Adipocyte (in vitro differentiated cells): Measurements from ENCODE around the gene ARL14EP.
A peak's percentile ranks its signal among the peaks of the same experiment; 100 is the strongest.

ENCODE experiments used
- DNase-seq: peaks from one replicate; pipeline ENCODE4 v3.0.0-alpha.2; 2015; ENCODE audit warnings: low read depth
- H3K27me3 ChIP-seq: replicated peaks from 2 replicates; pipeline ENCODE4 v1.7.0; 2013; ENCODE audit warnings: mild to moderate bottlenecking, low read length, moderate library complexity; ENCODE audit not compliant: control insufficient read depth, insufficient read depth
- H3K36me3 ChIP-seq: 2 replicates; pipeline ENCODE4 v1.7.0; 2013; ENCODE audit warnings: low read length, mild to moderate bottlenecking, moderate library complexity; ENCODE audit not compliant: control insufficient read depth, insufficient read depth, severe bottlenecking
- H3K4me1 ChIP-seq: 2 replicates; pipeline ENCODE4 v1.7.0; 2013; ENCODE audit warnings: mild to moderate bottlenecking, low read length, moderate library complexity; ENCODE audit not compliant: control insufficient read depth, insufficient read depth
- H3K4me3 ChIP-seq: 2 replicates; pipeline ENCODE4 v1.7.0; 2013; ENCODE audit warnings: mild to moderate bottlenecking, low read length, moderate library complexity
- H3K9ac ChIP-seq: 2 replicates; pipeline ENCODE4 v1.7.0; 2013; ENCODE audit warnings: mild to moderate bottlenecking, low read length, moderate library complexity
- H3K9me3 ChIP-seq: 2 replicates; pipeline ENCODE4 v1.7.0; 2013; ENCODE audit warnings: mild to moderate bottlenecking, low read length, moderate library complexity; ENCODE audit not compliant: control insufficient read depth

Gene ARL14EP

DNA sequence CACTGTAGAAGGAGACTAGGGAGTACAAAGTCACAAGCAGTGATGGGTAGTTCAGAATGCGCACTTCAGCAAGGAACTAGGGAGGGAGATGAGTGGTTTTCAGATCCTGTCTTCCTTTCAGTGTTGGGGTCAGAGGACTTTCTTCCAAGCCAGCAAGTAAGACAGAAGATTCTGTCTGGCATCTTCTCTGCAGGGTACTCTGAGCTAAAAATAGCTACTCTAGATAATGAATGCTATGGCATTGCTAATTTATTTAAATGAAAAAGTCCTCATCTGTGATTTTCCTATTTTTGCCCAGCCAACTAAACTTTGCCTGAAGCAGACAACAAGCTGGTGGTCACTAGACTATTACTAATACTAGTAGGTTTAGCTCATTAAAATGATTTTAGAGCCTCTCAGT lies 18.3 kb upstream of the ARL14EP start:
- DNase-seq = no peak
- Histone ChIP-seq H3K4me1 (no peaks in the 10 kb centered on the region), H3K9me3 (no peaks in the 10 kb centered on the region), H3K9ac (no peak overlapping the region), H3K4me3 (no peak overlapping the region), H3K27me3 (peaks cover 3% of the 10 kb centered on the region), H3K36me3 (no peaks in the 10 kb centered on the region)

- Histone ChIP-seq H3K9me3 (peaks cover 6% of the 10 kb centered on the region), H3K9ac (no peak overlapping the region), H3K27me3 (peaks cover 3% of the 10 kb centered on the region), H3K4me1 (peaks cover 21% of the 10 kb centered on the region), H3K36me3 (no peaks in the 10 kb centered on the region), H3K4me3 (no peak overlapping the region)
- DNase-seq = no peak
Observed at GRCh38 chr11:30310623-30311022, 12.3 kb upstream of the ARL14EP start.

DNA sequence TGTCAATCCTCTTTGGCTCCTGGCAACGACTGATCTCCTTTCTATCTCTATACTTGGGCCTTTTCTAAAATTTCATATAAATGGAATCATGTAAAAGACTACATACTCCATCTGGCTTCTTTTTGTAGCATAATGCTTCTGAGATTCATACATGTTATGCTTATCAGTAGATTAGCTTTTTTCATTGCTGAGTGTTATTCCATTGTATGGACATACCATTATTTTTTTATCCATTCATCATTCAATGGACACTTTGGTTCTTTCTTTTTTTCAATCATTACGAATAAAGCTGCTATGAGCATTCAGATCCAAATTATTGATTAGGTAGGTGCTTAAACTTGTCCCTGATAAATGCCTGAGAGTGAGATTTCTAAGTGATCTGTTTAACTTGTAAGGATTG lies 11.7 kb upstream of the ARL14EP start:
- no peak for DNase-seq
- H3K27me3 ChIP-seq = peaks cover 3% of the 10 kb centered on the region
- peaks cover 21% of the 10 kb centered on the region for H3K4me1 ChIP-seq
- H3K4me3 ChIP-seq = no peak overlapping the region
- peaks cover 6% of the 10 kb centered on the region for H3K9me3 ChIP-seq
- no peaks in the 10 kb centered on the region for H3K36me3 ChIP-seq
- H3K9ac ChIP-seq = no peak overlapping the region

- Histone ChIP-seq H3K9ac (no peak overlapping the region), H3K9me3 (peaks cover 6% of the 10 kb centered on the region), H3K36me3 (no peaks in the 10 kb centered on the region), H3K4me1 (peaks cover 21% of the 10 kb centered on the region), H3K4me3 (no peak overlapping the region), H3K27me3 (peaks cover 2% of the 10 kb centered on the region)
- no peak for DNase-seq
Observed at GRCh38 chr11:30312243-30312642, 10.7 kb upstream of the ARL14EP start.

DNA sequence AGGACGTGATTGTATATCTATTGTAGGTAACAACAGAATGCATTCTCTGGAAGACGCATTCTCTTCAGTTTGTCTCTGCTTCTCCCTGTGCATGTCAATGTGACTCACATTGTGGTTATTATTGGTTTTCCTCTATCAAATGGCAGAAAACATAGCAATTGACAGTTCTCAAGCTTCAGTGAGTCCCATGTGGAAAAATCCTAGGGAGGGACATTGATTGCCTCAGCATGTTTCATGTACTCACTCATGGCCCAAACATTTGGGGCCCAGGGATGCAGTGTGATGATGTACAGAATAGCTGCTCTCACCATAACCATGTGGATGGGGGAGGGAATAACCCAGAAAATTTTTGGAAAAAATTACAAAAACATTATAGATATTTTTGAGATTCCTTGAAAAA lies 9.3 kb upstream of the ARL14EP start:
- Histone ChIP-seq H3K9ac (no peak overlapping the region), H3K27me3 (no peaks in the 10 kb centered on the region), H3K36me3 (no peaks in the 10 kb centered on the region), H3K9me3 (peaks cover 6% of the 10 kb centered on the region), H3K4me1 (peaks cover 21% of the 10 kb centered on the region), H3K4me3 (no peak overlapping the region)
- no peak for DNase-seq

DNA sequence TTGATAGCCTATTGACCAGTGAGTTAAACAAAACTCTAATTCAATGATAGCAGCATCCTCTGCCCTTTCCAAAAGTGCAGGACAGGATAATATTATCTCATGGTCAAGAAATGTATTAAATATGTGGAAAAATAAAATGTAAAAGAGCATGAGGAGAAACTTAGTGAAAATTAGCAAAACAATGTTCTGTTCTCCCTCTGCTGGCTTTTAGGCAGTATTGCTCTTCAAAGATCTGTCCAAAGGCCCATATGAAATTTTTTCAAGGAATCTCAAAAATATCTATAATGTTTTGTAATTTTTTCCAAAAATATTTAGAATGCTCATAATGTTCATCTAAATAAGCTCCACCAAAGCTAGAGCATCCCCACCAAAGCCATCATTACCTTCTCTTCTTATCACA lies 8.3 kb upstream of the ARL14EP start:
- Histone ChIP-seq H3K27me3 (no peaks in the 10 kb centered on the region), H3K4me1 (peaks cover 21% of the 10 kb centered on the region), H3K9me3 (peaks cover 6% of the 10 kb centered on the region), H3K9ac (no peak overlapping the region), H3K36me3 (no peaks in the 10 kb centered on the region), H3K4me3 (no peak overlapping the region)
- DNase-seq = peak; percentile 65

- H3K4me1 ChIP-seq = peaks cover 21% of the 10 kb centered on the region
- no peak overlapping the region for H3K4me3 ChIP-seq
- H3K36me3 ChIP-seq = no peaks in the 10 kb centered on the region
- peaks cover 2% of the 10 kb centered on the region for H3K9me3 ChIP-seq
- DNase-seq = peak; percentile 3
- H3K27me3 ChIP-seq = no peaks in the 10 kb centered on the region
- H3K9ac ChIP-seq = no peak overlapping the region
Observed at GRCh38 chr11:30316237-30316636, 6.7 kb upstream of the ARL14EP start.

DNA sequence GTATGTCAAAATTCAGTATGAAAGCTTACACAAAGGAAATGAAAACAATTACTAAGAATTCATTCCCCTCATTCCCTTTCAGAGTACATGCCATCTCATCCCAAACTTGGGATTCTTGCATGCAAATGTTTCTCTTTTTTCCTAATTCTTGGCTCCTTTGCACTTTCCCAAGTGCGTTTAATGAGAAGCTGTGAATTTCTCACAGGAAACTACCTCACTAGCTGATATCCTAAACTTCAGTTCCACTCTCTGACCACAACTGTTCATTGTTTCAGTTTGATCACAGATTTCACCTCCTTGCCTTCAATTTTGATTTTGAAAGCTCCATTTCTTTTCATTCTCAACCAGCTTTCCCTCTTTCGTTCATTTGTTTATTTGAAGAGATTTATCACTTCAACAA lies 5.9 kb upstream of the ARL14EP start:
- Histone ChIP-seq H3K9me3 (no peaks in the 10 kb centered on the region), H3K27me3 (no peaks in the 10 kb centered on the region), H3K4me3 (no peak overlapping the region), H3K36me3 (no peaks in the 10 kb centered on the region), H3K9ac (no peak overlapping the region), H3K4me1 (peaks cover 20% of the 10 kb centered on the region)
- no peak for DNase-seq

DNA sequence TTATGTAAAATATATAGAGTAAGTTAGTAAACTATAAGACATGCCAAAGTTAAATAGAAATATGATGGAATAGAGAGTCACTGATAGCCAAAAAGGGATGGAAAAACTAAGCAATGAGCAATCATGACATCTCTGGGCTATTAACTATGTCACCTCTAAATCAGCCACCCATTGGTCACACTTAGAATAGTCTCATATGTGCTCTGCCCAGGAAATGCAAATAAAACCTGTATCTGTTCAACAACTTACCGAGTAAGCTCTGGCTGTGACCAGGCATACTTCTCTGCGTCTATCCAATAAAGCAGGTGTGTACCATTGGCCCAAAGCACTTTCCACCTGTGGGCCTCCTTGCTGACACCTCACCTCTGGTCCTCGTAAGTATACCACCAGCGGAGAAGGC lies 1.6 kb upstream of the ARL14EP start:
- Histone ChIP-seq H3K4me3 (no peak overlapping the region), H3K36me3 (no peaks in the 10 kb centered on the region), H3K27me3 (no peaks in the 10 kb centered on the region), H3K9ac (no peak overlapping the region), H3K4me1 (peaks cover 29% of the 10 kb centered on the region), H3K9me3 (no peaks in the 10 kb centered on the region)
- no peak for DNase-seq

GRCh38 chr11:30322191-30322590 lies 713 bp upstream of the ARL14EP start:
- DNase-seq = no peak
- H3K36me3 ChIP-seq = no peaks in the 10 kb centered on the region
- H3K9ac ChIP-seq = peak overlapping the region; percentile 95
- H3K4me1 ChIP-seq = peaks cover 33% of the 10 kb centered on the region
- no peaks in the 10 kb centered on the region for H3K27me3 ChIP-seq
- peak overlapping the region; percentile 95 for H3K4me3 ChIP-seq
- no peaks in the 10 kb centered on the region for H3K9me3 ChIP-seq

GRCh38 chr11:30326114-30326778 lies 3.3 kb downstream of the ARL14EP start:
- peak; percentile 46 for DNase-seq
- H3K4me3 ChIP-seq = no peak overlapping the region
- no peaks in the 10 kb centered on the region for H3K27me3 ChIP-seq
- H3K9me3 ChIP-seq = no peaks in the 10 kb centered on the region
- H3K36me3 ChIP-seq = peaks cover 5% of the 10 kb centered on the region
- H3K9ac ChIP-seq = peak overlapping the region; percentile 8
- peaks cover 49% of the 10 kb centered on the region for H3K4me1 ChIP-seq

DNA sequence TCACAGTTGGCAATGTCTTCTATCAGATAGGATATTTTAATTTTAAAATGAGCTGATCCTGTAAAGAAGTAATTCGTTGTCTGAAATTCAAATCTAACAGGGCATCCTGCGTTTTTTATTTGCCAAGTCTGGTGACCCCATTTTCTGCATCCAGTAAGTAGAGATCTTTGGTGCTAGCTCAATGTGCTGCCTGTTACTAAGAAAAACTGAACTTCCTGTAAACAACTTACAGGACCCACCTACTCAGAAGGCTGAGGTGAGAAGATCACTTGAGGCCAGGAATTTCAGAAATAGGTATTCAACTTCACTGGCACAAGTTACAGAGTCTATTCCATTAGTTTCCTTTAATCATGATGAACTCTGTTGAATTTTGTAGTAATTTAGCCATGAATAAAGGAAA lies 4.0 kb downstream of the ARL14EP start:
- no peak for DNase-seq
- no peaks in the 10 kb centered on the region for H3K27me3 ChIP-seq
- peaks cover 12% of the 10 kb centered on the region for H3K36me3 ChIP-seq
- no peak overlapping the region for H3K9ac ChIP-seq
- H3K4me1 ChIP-seq = peaks cover 49% of the 10 kb centered on the region
- H3K4me3 ChIP-seq = no peak overlapping the region
- no peaks in the 10 kb centered on the region for H3K9me3 ChIP-seq
